NCI-H1930 (cell line): ENCODE data around the gene PRKCB.
"Not testable (repeated sequence)": the region's sequence is repeated elsewhere in the genome, so short reads cannot be mapped to it uniquely, and the experiment has no call there.

Experiments
- DNase-seq, 2 experiments: peaks; one replicate each; lab custom pipeline; 2025; lab: John Stamatoyannopoulos, UW

PRKCB gene

GRCh38 chr16:24135624-24136565 lies 300.1 kb downstream of the PRKCB start:
- no peak for DNase-seq

- DNase-seq, result no peak
Measured at GRCh38 chr16:24138024-24138423, 302.2 kb downstream of the PRKCB start.

GRCh38 chr16:24138575-24138974 lies 302.8 kb downstream of the PRKCB start:
- DNase-seq, result no peak

GRCh38 chr16:24139282-24139681 lies 303.5 kb downstream of the PRKCB start:
- no peak for DNase-seq

GRCh38 chr16:24140730-24141129 lies 304.9 kb downstream of the PRKCB start:
- no peak for DNase-seq

GRCh38 chr16:24141466-24141865 lies 305.7 kb downstream of the PRKCB start:
- no peak for DNase-seq

- DNase-seq, result no peak
Measured at GRCh38 chr16:24141917-24142316, 306.1 kb downstream of the PRKCB start.

- DNase-seq, result no peak
Measured at GRCh38 chr16:24145927-24146326, 310.1 kb downstream of the PRKCB start.

- DNase-seq, result no peak
Measured at GRCh38 chr16:24146518-24146917, 310.7 kb downstream of the PRKCB start.

GRCh38 chr16:24149102-24149501 lies 313.3 kb downstream of the PRKCB start:
- DNase-seq, result no peak

- DNase-seq, result no peak
Measured at GRCh38 chr16:24150282-24150681, 314.5 kb downstream of the PRKCB start.

- no peak for DNase-seq
Measured at GRCh38 chr16:24151482-24151939, 315.7 kb downstream of the PRKCB start.

GRCh38 chr16:24152048-24152447 lies 316.3 kb downstream of the PRKCB start:
- DNase-seq, result not testable (repeated sequence)

GRCh38 chr16:24152826-24153225 lies 317.0 kb downstream of the PRKCB start:
- no peak for DNase-seq

- no peak for DNase-seq
Measured at GRCh38 chr16:24156777-24157176, 321.0 kb downstream of the PRKCB start.

- no peak for DNase-seq
Measured at GRCh38 chr16:24163935-24164334, 328.2 kb downstream of the PRKCB start.

GRCh38 chr16:24164416-24164815 lies 328.6 kb downstream of the PRKCB start:
- no peak for DNase-seq

GRCh38 chr16:24165273-24165672 lies 329.5 kb downstream of the PRKCB start:
- DNase-seq, result no peak

- DNase-seq, result no peak
Measured at GRCh38 chr16:24166661-24167528, 331.1 kb downstream of the PRKCB start.

GRCh38 chr16:24168856-24169255 lies 333.1 kb downstream of the PRKCB start:
- no peak for DNase-seq

- DNase-seq, result no peak
Measured at GRCh38 chr16:24170407-24170806, 334.6 kb downstream of the PRKCB start.

- no peak for DNase-seq
Measured at GRCh38 chr16:24174504-24174903, 338.7 kb downstream of the PRKCB start.

GRCh38 chr16:24174957-24175356 lies 339.2 kb downstream of the PRKCB start:
- no peak for DNase-seq
